Subcutaneous adipose tissue (tissue), 4 donors: Measurements from ENCODE around the gene SRRM5. TPM values are rescaled to one million over a fixed set of nuclear protein-coding genes. Genes with fewer than 3 reads are reported as not detected.

ENCODE experiments used
- CTCF ChIP-seq: fragments of 450-650 bp; IDR thresholded peaks from one replicate; pipeline ENCODE4 v1.5.1; 2016; ENCODE audit warnings: low read depth, mild to moderate bottlenecking, control low read depth, antibody characterized with exemption, moderate library complexity
- total RNA-seq, 4 donors: library from RNA; depleted of rRNA; stranded (reverse); fragments of >200 nt; gene quantifications; one replicate each; pipeline ENCODE4 v1.1.0, GENCODE V29; 2016

SRRM5 gene
- total RNA-seq, 4 donors from 2014 or later, result 0.33 to 0.66 (median 0.34) TPM; not detected in 1

GRCh38 chr19:43644181-43644580 is 32.3 kb downstream of the SRRM5 start:
- no peak for TF ChIP-seq CTCF

- no peak for TF ChIP-seq CTCF
Measured at GRCh38 chr19:43648633-43649032, 36.7 kb downstream of the SRRM5 start.

GRCh38 chr19:43649514-43649913 is 37.6 kb downstream of the SRRM5 start:
- TF ChIP-seq CTCF, result no peak

- TF ChIP-seq CTCF, result no peak
Measured at GRCh38 chr19:43651758-43652545, 40.1 kb downstream of the SRRM5 start.

- no peak for TF ChIP-seq CTCF
Measured at GRCh38 chr19:43652546-43652874, 40.6 kb downstream of the SRRM5 start.

- TF ChIP-seq CTCF, result no peak
Measured at GRCh38 chr19:43656436-43656835, 44.5 kb downstream of the SRRM5 start.

GRCh38 chr19:43658001-43658400 is 46.1 kb downstream of the SRRM5 start:
- no peak for TF ChIP-seq CTCF
